ENCODE data around the gene TSPAN17. TPM values are rescaled to one million over a fixed set of nuclear protein-coding genes. Genes with fewer than 3 reads are reported as not detected.

Gene TSPAN17
- total and polyA plus RNA-seq, 2 donors from 2014 or later, result 32.1 to 34.3 TPM

DNA sequence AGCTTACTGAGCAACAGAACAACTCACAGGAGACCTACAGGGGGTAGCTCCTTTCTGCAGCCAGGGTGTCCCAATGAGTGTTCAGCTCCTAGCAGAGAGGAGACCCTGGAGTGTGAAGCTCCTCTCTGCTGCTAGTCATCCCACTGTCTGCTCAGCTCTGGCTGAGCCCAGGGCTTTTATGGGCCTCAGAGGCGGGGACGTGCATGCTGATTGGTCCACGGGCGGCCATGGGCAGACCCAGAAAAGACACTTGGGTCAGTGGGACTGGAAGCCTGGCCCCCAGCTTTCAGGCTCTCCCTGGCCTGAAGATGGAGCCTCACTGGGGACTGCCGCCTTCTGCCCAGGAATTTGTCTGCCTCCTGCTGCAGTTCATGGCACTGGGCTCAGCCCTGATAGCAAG, 40.6 kb downstream of the TSPAN17 start:
- peaks cover 0 to 3% (median 0%) of the 10 kb centered on the region in 3 donors for H3K4me1 ChIP-seq (ENCODE audit: control insufficient read depth in 2 of 3, insufficient read depth in 2 of 3, low read depth in 1 of 3, low read length in 3 of 3)
- FAIRE-seq (no peak), DNase-seq (no peak)
- intact Hi-C loops (cut with DNase I), result no loop called here
- peaks cover 0 to 4% (median 2%) of the 10 kb centered on the region in 3 donors for H3K9me3 ChIP-seq (ENCODE audit: control insufficient read depth in 2 of 3, insufficient read depth in 1 of 3, low read length in 3 of 3)
- no peak overlapping the region for H3K9ac ChIP-seq (ENCODE audit: low read length in 3 of 3)
- H3K27ac ChIP-seq (ENCODE audit: low read depth in 2 of 2, low read length in 2 of 2), result no peak overlapping the region
- TF ChIP-seq, protein P1, sequence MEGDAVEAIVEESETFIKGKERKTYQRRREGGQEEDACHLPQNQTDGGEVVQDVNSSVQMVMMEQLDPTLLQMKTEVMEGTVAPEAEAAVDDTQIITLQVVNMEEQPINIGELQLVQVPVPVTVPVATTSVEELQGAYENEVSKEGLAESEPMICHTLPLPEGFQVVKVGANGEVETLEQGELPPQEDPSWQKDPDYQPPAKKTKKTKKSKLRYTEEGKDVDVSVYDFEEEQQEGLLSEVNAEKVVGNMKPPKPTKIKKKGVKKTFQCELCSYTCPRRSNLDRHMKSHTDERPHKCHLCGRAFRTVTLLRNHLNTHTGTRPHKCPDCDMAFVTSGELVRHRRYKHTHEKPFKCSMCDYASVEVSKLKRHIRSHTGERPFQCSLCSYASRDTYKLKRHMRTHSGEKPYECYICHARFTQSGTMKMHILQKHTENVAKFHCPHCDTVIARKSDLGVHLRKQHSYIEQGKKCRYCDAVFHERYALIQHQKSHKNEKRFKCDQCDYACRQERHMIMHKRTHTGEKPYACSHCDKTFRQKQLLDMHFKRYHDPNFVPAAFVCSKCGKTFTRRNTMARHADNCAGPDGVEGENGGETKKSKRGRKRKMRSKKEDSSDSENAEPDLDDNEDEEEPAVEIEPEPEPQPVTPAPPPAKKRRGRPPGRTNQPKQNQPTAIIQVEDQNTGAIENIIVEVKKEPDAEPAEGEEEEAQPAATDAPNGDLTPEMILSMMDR (IDR thresholded peaks at IDR 0.05; ENCODE audit: borderline replicate concordance, extremely low read depth, insufficient read depth), result no peak
- H3K4me3 ChIP-seq (ENCODE audit: low read length in 3 of 3), result no peak overlapping the region
- H3K27me3 ChIP-seq (ENCODE audit: control insufficient read depth, insufficient read depth, low read length), result no peaks in the 10 kb centered on the region
- no peaks in the 10 kb centered on the region for H3K36me3 ChIP-seq (ENCODE audit: control insufficient read depth in 2 of 3, insufficient read depth in 3 of 3, low read length in 3 of 3)

DNA sequence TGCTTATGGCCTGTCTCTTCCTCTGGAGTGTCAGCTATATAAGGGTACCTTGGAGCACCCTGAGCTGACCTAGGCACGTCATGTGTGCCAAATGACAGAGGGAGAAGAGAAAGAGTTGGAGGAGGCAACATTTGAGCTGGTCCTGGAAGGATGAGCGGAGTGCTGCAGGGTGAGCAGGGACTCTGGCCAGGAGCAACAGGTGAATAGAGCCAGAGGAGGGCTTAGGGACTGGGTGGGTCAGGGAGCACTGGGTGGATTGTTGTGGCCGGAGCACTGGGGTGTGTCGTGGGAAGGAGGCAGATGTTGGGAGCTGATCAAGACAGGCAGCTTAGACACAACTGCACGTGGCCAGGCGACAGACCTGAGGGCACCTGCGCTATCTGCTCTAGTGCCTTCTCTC, 43.6 kb downstream of the TSPAN17 start:
- intact Hi-C loops (cut with DNase I), result no loop called here
- H3K9ac ChIP-seq (ENCODE audit: low read length in 3 of 3), result no peak overlapping the region
- FAIRE-seq, result no peak
- no peak overlapping the region for H3K4me3 ChIP-seq (ENCODE audit: low read length in 3 of 3)
- TF ChIP-seq, protein P1 (IDR thresholded peaks at IDR 0.05; ENCODE audit: borderline replicate concordance, extremely low read depth, insufficient read depth), result no peak
- H3K36me3 ChIP-seq (ENCODE audit: control insufficient read depth in 2 of 3, insufficient read depth in 3 of 3, low read length in 3 of 3), result no peaks in the 10 kb centered on the region
- peak in 1 of 5 donors; percentile 39 for DNase-seq
- no peak overlapping the region for H3K27ac ChIP-seq (ENCODE audit: low read depth in 2 of 2, low read length in 2 of 2)
- no peaks in the 10 kb centered on the region for H3K27me3 ChIP-seq (ENCODE audit: control insufficient read depth, insufficient read depth, low read length)
- H3K4me1 ChIP-seq (ENCODE audit: control insufficient read depth in 2 of 3, insufficient read depth in 2 of 3, low read depth in 1 of 3, low read length in 3 of 3), result peaks cover 0 to 3% (median 0%) of the 10 kb centered on the region in 3 donors
- no peaks in the 10 kb centered on the region for H3K9me3 ChIP-seq (ENCODE audit: control insufficient read depth in 2 of 3, insufficient read depth in 1 of 3, low read length in 3 of 3)

DNA sequence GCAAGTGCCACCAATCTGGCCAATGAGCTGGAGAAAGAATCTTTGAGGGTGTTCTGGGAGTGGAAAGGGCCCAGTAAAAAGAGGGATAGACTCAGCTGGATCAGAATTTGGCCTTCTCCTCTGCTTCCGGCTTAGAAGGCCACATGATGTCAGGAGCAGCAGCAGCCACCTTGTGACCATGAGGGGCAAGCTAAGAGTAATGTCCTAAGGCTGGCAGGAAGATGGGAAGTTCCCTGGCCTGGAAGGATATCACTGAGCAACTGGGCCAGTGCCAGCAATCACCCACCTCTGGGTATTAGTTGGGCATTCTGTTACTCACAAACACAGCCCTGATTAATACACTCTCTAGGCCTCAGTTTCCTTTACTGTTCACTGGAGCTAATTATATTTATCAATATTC, 44.2 kb downstream of the TSPAN17 start:
- no peaks in the 10 kb centered on the region for H3K27me3 ChIP-seq (ENCODE audit: control insufficient read depth, insufficient read depth, low read length)

More for the DNA sequence above, 44.2 kb downstream of the TSPAN17 start:
- H3K4me3 ChIP-seq (ENCODE audit: low read length in 3 of 3), result no peak overlapping the region
- H3K9me3 ChIP-seq (ENCODE audit: control insufficient read depth in 2 of 3, insufficient read depth in 1 of 3, low read length in 3 of 3), result no peaks in the 10 kb centered on the region
- no peak for DNase-seq
- intact Hi-C loops (cut with DNase I), result no loop called here
- TF ChIP-seq, protein P1 (IDR thresholded peaks at IDR 0.05; ENCODE audit: borderline replicate concordance, extremely low read depth, insufficient read depth), result no peak
- no peaks in the 10 kb centered on the region for H3K36me3 ChIP-seq (ENCODE audit: control insufficient read depth in 2 of 3, insufficient read depth in 3 of 3, low read length in 3 of 3)
- FAIRE-seq, result no peak
- H3K9ac ChIP-seq (ENCODE audit: low read length in 3 of 3), result no peak overlapping the region
- peaks cover 0 to 3% (median 0%) of the 10 kb centered on the region in 3 donors for H3K4me1 ChIP-seq (ENCODE audit: control insufficient read depth in 2 of 3, insufficient read depth in 2 of 3, low read depth in 1 of 3, low read length in 3 of 3)
- no peak overlapping the region for H3K27ac ChIP-seq (ENCODE audit: low read depth in 2 of 2, low read length in 2 of 2)
